HG03025 (cell line): Measurements from ENCODE around the gene ARIH1.

ENCODE experiments used
- ATAC-seq: cut with Tn5 transposase; IDR thresholded peaks from one replicate; pipeline ENCODE4 v1.9.1; 2021; ENCODE audit warnings: mild to moderate bottlenecking, moderate library complexity; ENCODE audit not compliant: unreplicated experiment, low FRiP score

The ARIH1 gene

GRCh38 chr15:72486144-72486543, 12.0 kb downstream of the ARIH1 start:
- ATAC-seq = no peak

- no peak for ATAC-seq
Measured at GRCh38 chr15:72487070-72487797, 13.1 kb downstream of the ARIH1 start.

- ATAC-seq = no peak
Measured at GRCh38 chr15:72488558-72488957, 14.4 kb downstream of the ARIH1 start.

DNA sequence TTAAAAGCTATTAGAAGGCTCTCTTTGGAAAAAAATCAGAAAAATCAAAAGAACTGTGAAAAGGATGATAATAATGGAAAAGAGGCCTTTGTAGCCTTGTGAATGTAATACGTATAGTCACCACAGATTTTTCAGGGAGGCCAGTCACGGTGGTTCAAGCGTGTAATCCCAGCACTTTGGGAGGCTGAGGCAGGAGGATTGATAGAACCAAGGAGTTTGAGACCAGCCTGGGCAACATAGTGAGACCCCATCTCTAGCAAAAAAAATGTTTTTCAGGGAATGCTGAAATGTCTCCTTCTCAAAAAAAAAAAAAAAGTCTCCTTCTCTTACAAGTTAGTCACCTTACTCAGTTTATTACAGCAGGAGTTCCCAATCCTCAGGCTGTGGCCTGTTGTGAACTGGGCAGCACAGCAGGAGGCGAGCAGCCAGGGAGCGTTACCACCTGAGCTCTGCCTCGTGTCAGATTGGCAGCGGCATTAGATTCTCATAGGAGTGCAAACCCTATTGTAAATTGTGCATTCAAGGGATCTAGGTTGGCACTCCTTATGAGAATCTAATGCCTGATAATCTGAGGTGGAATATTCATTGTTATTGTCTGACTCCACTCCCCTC, 15.9 kb downstream of the ARIH1 start:
- no peak for ATAC-seq

- ATAC-seq = no peak
Measured at GRCh38 chr15:72491768-72492167, 17.6 kb downstream of the ARIH1 start.

GRCh38 chr15:72492733-72493132, 18.6 kb downstream of the ARIH1 start:
- ATAC-seq = no peak

GRCh38 chr15:72493220-72493619, 19.1 kb downstream of the ARIH1 start:
- no peak for ATAC-seq

DNA sequence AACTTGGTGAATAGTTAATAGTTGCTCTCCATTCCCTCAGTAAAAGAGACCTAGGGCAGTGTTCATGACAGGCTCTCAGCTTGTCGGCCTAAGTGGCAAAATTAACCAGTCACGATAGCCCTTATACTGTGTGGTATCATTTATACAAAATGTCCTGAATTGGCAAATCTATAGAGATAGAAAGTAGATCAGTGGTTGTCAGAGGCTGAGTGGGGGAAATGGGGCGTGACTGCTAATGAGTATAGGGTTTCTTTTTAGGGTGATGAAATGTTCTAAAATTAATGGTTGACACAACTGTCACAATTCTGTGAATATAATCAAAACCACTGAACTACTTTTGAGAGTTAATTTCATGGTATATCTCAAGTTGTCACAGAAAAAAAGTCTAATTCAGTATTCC, 20.9 kb downstream of the ARIH1 start:
- no peak for ATAC-seq

DNA sequence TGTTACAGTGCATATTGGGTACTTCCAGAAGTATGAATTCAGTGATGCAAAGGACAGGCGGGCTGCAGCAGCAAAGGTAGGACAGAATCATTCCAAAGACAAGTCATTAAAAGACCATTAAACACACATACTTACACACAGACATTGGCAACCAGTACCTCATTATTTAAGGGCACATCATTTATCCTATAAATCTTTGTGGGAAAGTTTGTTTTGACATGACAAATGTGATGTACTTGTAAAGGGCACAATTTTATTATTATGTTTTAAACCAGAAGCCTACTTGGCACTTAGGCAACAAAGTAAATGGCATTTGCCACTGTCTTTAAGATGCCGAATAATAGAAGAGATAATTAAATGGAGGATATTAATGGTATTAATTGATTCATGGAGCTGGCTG, 22.7 kb downstream of the ARIH1 start:
- no peak for ATAC-seq

GRCh38 chr15:72497402-72497801, 23.3 kb downstream of the ARIH1 start:
- no peak for ATAC-seq

- ATAC-seq = no peak
Measured at GRCh38 chr15:72502220-72502809, 28.2 kb downstream of the ARIH1 start.

DNA sequence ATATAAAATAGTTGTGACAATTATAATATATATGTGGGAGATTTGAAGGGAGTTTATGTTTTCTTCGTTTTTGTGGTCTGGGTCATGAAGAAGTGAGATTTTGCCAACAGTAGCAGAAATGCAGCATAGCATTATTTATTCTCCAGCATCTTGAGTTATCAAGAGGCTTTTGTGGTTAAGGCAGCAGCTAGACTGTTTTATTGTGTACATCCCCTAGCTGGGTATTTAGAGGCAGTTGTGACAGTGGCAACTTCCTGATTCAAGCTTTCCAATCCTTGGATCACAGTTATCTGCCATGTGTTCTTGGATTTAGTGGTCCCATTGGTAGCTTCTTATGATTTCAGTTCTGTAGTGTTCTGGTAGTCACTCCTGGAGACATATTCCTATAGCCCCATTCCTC, 29.0 kb downstream of the ARIH1 start:
- ATAC-seq = no peak

GRCh38 chr15:72507402-72508092, 33.4 kb downstream of the ARIH1 start:
- ATAC-seq = no peak

GRCh38 chr15:72509484-72509883, 35.4 kb downstream of the ARIH1 start:
- ATAC-seq = no peak

DNA sequence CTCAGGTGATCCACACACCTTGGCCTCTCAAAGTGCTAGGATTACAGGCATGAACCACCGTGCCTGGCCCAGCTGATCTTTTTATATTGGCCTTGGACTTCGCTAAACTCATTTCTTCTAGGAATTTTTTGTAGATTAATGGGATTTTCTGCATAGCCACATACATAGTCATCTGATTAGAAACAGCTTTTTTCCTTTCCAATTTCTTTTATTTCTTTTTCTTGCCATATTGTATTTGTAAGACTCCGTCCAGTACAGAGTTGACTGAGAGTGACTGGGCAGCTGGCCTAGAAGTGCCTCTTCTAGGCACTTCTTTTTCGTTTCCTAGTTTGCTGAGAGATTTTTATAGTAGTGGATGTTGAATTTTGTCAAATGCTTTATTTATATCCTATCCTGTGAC, 37.4 kb downstream of the ARIH1 start:
- no peak for ATAC-seq

DNA sequence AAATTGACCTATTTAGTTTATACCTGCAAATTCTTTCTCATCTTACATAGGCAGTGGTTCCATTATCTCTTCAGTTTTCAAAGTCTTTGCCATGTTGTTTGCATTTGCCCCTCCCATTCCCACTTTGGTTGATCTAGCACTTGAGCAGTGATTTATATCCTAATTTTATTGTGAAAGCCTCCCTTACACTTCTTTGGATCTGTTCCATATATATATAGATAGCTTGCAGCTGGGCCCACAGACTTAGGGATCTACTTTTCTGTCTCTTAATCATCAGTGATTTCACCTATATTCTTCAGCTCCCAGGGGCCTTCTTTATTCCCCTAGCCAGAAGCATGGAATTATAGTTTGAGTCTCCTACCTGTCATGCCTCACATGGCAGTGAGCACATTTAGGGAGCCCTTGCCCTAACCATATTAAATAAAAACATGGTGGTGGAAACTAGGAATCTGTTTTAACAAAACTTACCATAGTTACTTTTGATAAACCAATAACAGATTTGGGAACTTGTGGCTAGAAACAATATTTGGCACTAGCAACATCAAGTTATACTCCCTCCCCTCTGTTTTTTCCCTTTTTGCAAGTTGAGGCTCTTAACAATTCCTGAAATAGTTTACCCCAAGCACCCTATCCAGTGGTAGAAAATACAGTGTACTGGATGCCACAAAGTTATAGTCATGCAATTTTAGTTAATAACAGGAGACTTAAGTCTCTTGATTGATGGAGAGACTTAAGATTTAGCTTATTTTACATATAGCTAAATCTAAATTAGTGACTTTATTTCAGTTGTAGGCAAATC, 41.7 kb downstream of the ARIH1 start:
- no peak for ATAC-seq

DNA sequence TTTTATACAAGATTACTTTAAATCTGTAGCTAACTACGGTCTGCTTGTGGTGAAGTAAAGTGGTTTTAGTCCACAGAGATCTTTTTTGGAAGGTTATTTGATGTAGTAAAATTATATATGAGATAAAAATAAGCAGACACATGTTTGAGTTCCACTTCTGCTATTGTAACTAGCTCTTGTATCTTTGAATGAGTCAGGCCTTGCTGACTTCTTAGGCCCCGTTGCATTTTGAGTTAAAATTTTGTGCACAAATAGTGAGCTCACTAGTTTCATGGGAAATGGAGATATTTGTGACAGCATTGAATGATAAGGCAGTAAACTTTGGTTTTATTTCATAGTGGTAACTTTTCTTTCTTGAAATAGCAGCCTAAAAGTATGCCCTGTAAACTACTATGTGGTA, 42.6 kb downstream of the ARIH1 start:
- ATAC-seq = no peak

GRCh38 chr15:72521682-72522081, 47.6 kb downstream of the ARIH1 start:
- ATAC-seq = no peak

DNA sequence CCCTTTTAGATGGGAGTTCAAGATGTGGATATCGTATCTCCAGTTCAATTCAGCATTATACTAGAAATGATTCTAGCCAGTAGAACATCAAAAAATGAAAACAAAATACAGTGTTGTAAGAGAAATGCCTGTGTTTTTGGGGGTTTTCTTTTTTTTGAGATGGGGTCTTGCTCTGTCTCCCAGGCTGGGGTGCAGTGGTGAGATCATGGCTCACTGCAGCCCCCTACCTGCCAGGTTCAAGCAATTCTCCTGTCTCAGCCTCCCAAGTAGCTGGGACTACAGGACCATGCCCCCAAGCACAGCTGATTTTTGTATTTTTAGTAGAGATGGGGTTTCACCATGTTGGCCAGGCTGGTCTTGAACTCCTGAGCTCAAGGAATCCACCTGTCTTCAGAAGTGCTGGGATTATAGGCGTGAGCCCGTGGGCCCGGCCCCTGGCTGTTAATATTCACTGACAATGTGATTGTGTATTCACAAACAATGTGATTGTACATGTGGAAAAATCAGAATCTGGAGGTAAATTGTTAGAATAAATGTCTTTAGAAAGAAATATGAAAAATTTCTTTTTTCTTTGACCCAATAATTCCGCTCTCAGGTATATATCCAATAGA, 59.0 kb downstream of the ARIH1 start:
- ATAC-seq = no peak

- no peak for ATAC-seq
Measured at GRCh38 chr15:72534523-72534922, 60.4 kb downstream of the ARIH1 start.
